MCF 10A (cell line): ENCODE results near the gene ITGB1. TPM values are rescaled to one million over a fixed set of nuclear protein-coding genes. Genes with fewer than 3 reads are reported as not detected.
"Not testable (repeated sequence)": the region's sequence is repeated elsewhere in the genome, so short reads cannot be mapped to it uniquely, and the experiment has no call there.

Source experiments
- BruUV-seq: library from RNA; stranded (reverse); fragments of 400-500 nt; replicated peaks from 2 replicates; lab custom pipeline; 2021; lab: Mats Ljungman, UMichigan
- CTCF ChIA-PET: fragments of 300-600 bp; sonication (Branson Sonifier 250); formaldehyde crosslinking; extraction: SDS; loops from one replicate; lab custom pipeline; 2021; ENCODE audit warnings: antibody characterized with exemption, inconsistent platforms; lab: Yijun Ruan, JAX
- POLR2A ChIA-PET: fragments of 300-600, 350-650 bp; sonication (Branson Sonifier 250); formaldehyde crosslinking; extraction: SDS; loops from one replicate; lab custom pipeline; 2020; ENCODE audit warnings: antibody characterized with exemption, inconsistent platforms; lab: Yijun Ruan, JAX
- DNase-seq: peaks from one replicate; pipeline ENCODE4 v3.0.0-alpha.2; 2018; ENCODE audit not compliant: unreplicated experiment
- H3K27ac Mint-ChIP-seq: one replicate; pipeline ENCODE4 v1.8.0; 2022; ENCODE audit warnings: mild to moderate bottlenecking, low read depth, mixed read lengths; ENCODE audit not compliant: unreplicated experiment
- H3K27me3 Mint-ChIP-seq: one replicate; pipeline ENCODE4 v1.8.0; 2022; ENCODE audit warnings: mixed read lengths; ENCODE audit not compliant: insufficient read depth, unreplicated experiment
- H3K36me3 Mint-ChIP-seq: one replicate; pipeline ENCODE4 v1.8.0; 2022; ENCODE audit warnings: mild to moderate bottlenecking, moderate library complexity, mixed read lengths; ENCODE audit not compliant: insufficient read depth, unreplicated experiment
- H3K4me1 Mint-ChIP-seq: one replicate; pipeline ENCODE4 v1.8.0; 2022; ENCODE audit warnings: mixed read lengths; ENCODE audit not compliant: insufficient read depth, unreplicated experiment
- H3K4me3 Mint-ChIP-seq: one replicate; pipeline ENCODE4 v1.8.0; 2022; ENCODE audit warnings: mild to moderate bottlenecking, moderate library complexity, mixed read lengths; ENCODE audit not compliant: unreplicated experiment
- H3K9me3 Mint-ChIP-seq: one replicate; pipeline ENCODE4 v1.8.0; 2022; ENCODE audit warnings: mixed read lengths; ENCODE audit not compliant: unreplicated experiment
- CTCF ChIP-seq: fragments of 200-600 bp; IDR thresholded peaks from one replicate; pipeline ENCODE4 v1.8.0; 2022; ENCODE audit warnings: antibody characterized with exemption, mild to moderate bottlenecking; ENCODE audit not compliant: unreplicated experiment
- intact Hi-C: fragments of 100-400 bp; cut with micrococcal nuclease; formaldehyde crosslinking; loops from 2 replicates; pipeline ENCODE4 v1.14.1; 2022
- total RNA-seq: library from RNA; stranded (reverse); gene quantifications from 2 replicates; pipeline ENCODE4 v1.2.3, GENCODE V29; 2022

ITGB1 gene
- total RNA-seq, 1 experiment from 2014 or later = 703 TPM

GRCh38 chr10:32906595-32906994 lies 51.4 kb downstream of the ITGB1 start:
- ChIA-PET POLR2A (interaction anchor here (3.2 kb wide), 1 partner anchor 19 kb away, joined by 8 read pairs; no protein-coding TSS in a partner anchor), CTCF (no interaction called here)
- BruUV-seq = no TSS peak
- peaks cover under 1% of the 10 kb centered on the region for H3K4me1 Mint-ChIP-seq
- no peaks in the 10 kb centered on the region for H3K27me3 Mint-ChIP-seq
- DNase-seq = no peak
- no peak for TF ChIP-seq CTCF
- intact Hi-C loops = no loop called here
- no peaks in the 10 kb centered on the region for H3K9me3 Mint-ChIP-seq
- peaks cover 99% of the 10 kb centered on the region for H3K36me3 Mint-ChIP-seq
- H3K27ac Mint-ChIP-seq = no peak overlapping the region
- H3K4me3 Mint-ChIP-seq = no peak overlapping the region

- Mint-ChIP-seq H3K4me1 (no peaks in the 10 kb centered on the region), H3K9me3 (no peaks in the 10 kb centered on the region), H3K27ac (peak overlapping the region; percentile 23), H3K36me3 (peaks cover 93% of the 10 kb centered on the region), H3K4me3 (no peak overlapping the region), H3K27me3 (no peaks in the 10 kb centered on the region)
- no TSS peak for BruUV-seq
- TF ChIP-seq CTCF = no peak
- DNase-seq = no peak
- intact Hi-C loops = no loop called here
- ChIA-PET POLR2A (no interaction called here), CTCF (no interaction called here)
Measured at GRCh38 chr10:32905466-32905865, 52.6 kb downstream of the ITGB1 start.

- no peak overlapping the region for H3K27ac Mint-ChIP-seq
- H3K4me1 Mint-ChIP-seq = no peaks in the 10 kb centered on the region
- H3K4me3 Mint-ChIP-seq = no peak overlapping the region
- TF ChIP-seq CTCF = no peak
- DNase-seq = no peak
- ChIA-PET POLR2A (interaction anchor here (0.6 to 0.9 kb wide), 2 partner anchors 22 to 50 kb away, joined by 3 read pairs; no protein-coding TSS in a partner anchor), CTCF (no interaction called here)
- H3K36me3 Mint-ChIP-seq = peaks cover 90% of the 10 kb centered on the region
- BruUV-seq = no TSS peak
- no peaks in the 10 kb centered on the region for H3K9me3 Mint-ChIP-seq
- H3K27me3 Mint-ChIP-seq = no peaks in the 10 kb centered on the region
- intact Hi-C loops = no loop called here
Measured at GRCh38 chr10:32901815-32902214, 56.2 kb downstream of the ITGB1 start.

GRCh38 chr10:32895200-32895968 lies 62.6 kb downstream of the ITGB1 start:
- H3K4me1 Mint-ChIP-seq, POLR2A ChIA-PET, CTCF ChIA-PET, H3K4me3 Mint-ChIP-seq, H3K27ac Mint-ChIP-seq, BruUV-seq, H3K27me3 Mint-ChIP-seq, intact Hi-C loops, H3K9me3 Mint-ChIP-seq, DNase-seq: not testable (repeated sequence)
- H3K36me3 Mint-ChIP-seq = peaks cover 69% of the 10 kb centered on the region
